ENCODE results near the gene UPB1.

Gene UPB1

DNA sequence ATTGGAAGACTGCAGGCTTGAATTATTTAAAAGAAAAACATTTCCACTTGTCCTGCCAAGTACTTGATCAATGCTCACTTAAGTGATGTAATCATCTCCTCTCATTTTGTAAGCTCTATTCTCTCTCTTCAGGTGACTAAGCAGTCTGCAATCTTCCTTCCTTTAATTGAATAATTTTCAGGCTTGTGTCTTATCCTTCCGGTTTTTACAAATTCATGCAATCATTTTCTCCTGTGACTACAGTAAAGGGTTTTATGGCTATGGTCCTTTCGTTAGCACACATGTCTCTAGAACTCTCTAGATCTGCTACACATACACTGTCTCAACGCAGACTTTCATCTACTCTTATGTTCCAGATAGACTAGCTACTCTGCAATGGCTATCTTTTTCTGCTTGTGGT lies 12.6 kb upstream of the UPB1 start:
- TF ChIP-seq, protein P1, sequence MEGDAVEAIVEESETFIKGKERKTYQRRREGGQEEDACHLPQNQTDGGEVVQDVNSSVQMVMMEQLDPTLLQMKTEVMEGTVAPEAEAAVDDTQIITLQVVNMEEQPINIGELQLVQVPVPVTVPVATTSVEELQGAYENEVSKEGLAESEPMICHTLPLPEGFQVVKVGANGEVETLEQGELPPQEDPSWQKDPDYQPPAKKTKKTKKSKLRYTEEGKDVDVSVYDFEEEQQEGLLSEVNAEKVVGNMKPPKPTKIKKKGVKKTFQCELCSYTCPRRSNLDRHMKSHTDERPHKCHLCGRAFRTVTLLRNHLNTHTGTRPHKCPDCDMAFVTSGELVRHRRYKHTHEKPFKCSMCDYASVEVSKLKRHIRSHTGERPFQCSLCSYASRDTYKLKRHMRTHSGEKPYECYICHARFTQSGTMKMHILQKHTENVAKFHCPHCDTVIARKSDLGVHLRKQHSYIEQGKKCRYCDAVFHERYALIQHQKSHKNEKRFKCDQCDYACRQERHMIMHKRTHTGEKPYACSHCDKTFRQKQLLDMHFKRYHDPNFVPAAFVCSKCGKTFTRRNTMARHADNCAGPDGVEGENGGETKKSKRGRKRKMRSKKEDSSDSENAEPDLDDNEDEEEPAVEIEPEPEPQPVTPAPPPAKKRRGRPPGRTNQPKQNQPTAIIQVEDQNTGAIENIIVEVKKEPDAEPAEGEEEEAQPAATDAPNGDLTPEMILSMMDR (IDR thresholded peaks at IDR 0.05; ENCODE audit: unreplicated experiment in 3 of 3) = no peak
- Mint-ChIP-seq H3K36me3 (ENCODE audit: low read depth) (no peaks in the 10 kb centered on the region), H3K27me3 (ENCODE audit: low read depth) (no peaks in the 10 kb centered on the region), H3K9me3 (no peaks in the 10 kb centered on the region), H3K4me1 (peaks cover 28% of the 10 kb centered on the region), H3K27ac (peak overlapping the region; percentile 11 to 35 (median 16)), H3K4me3 (no peak overlapping the region)

GRCh38 chr22:24482998-24483397 lies 12.1 kb upstream of the UPB1 start:
- peaks cover 28% of the 10 kb centered on the region for H3K4me1 Mint-ChIP-seq
- TF ChIP-seq, protein P1 (IDR thresholded peaks at IDR 0.05; ENCODE audit: unreplicated experiment in 3 of 3) = no peak
- H3K4me3 Mint-ChIP-seq = no peak overlapping the region
- no peaks in the 10 kb centered on the region for H3K36me3 Mint-ChIP-seq (ENCODE audit: low read depth)
- H3K9me3 Mint-ChIP-seq = no peaks in the 10 kb centered on the region
- no peaks in the 10 kb centered on the region for H3K27me3 Mint-ChIP-seq (ENCODE audit: low read depth)
- peak overlapping the region; percentile 11 to 35 (median 16) for H3K27ac Mint-ChIP-seq

GRCh38 chr22:24483976-24484545 lies 11.1 kb upstream of the UPB1 start:
- H3K4me1 Mint-ChIP-seq = peaks cover 28% of the 10 kb centered on the region
- no peaks in the 10 kb centered on the region for H3K36me3 Mint-ChIP-seq (ENCODE audit: low read depth)
- TF ChIP-seq, protein P1 (IDR thresholded peaks at IDR 0.05; ENCODE audit: unreplicated experiment in 3 of 3) = no peak
- no peak overlapping the region for H3K4me3 Mint-ChIP-seq
- no peaks in the 10 kb centered on the region for H3K9me3 Mint-ChIP-seq
- peak overlapping the region in 1 of 3 experiments; percentile 12 for H3K27ac Mint-ChIP-seq
- no peaks in the 10 kb centered on the region for H3K27me3 Mint-ChIP-seq (ENCODE audit: low read depth)

GRCh38 chr22:24485170-24485569 lies 10.0 kb upstream of the UPB1 start:
- H3K4me1 Mint-ChIP-seq = peaks cover 28% of the 10 kb centered on the region
- H3K27me3 Mint-ChIP-seq (ENCODE audit: low read depth) = no peaks in the 10 kb centered on the region
- no peaks in the 10 kb centered on the region for H3K36me3 Mint-ChIP-seq (ENCODE audit: low read depth)
- H3K9me3 Mint-ChIP-seq = no peaks in the 10 kb centered on the region
- H3K4me3 Mint-ChIP-seq = no peak overlapping the region
- no peak overlapping the region for H3K27ac Mint-ChIP-seq
- TF ChIP-seq, protein P1 (IDR thresholded peaks at IDR 0.05; ENCODE audit: unreplicated experiment in 3 of 3) = no peak

DNA sequence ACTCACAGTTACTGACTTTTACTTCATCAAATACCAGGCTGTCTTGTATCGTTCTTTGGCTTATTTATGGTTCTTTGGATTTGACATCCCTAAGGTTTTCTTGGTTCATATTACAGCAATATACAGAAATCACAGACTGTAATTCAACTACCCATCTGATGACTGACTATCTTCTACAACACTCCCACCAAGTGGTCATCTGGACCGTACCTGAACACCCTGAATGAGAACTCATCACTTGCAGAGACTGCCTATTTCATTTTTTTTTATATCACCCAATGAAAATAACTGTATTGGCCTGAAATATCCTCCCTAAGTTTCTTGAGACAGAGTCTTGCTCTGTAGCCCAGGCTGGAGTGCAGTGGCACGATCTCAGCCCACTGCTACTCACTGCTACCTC lies 9.5 kb upstream of the UPB1 start:
- TF ChIP-seq, protein P1 (IDR thresholded peaks at IDR 0.05; ENCODE audit: unreplicated experiment in 3 of 3) = peak; percentile 28 to 34 (median 28)
- Mint-ChIP-seq H3K4me3 (no peak overlapping the region), H3K9me3 (no peaks in the 10 kb centered on the region), H3K4me1 (peaks cover 27% of the 10 kb centered on the region), H3K36me3 (ENCODE audit: low read depth) (no peaks in the 10 kb centered on the region), H3K27ac (no peak overlapping the region), H3K27me3 (ENCODE audit: low read depth) (no peaks in the 10 kb centered on the region)

- Mint-ChIP-seq H3K4me1 (peaks cover 23% of the 10 kb centered on the region), H3K27me3 (ENCODE audit: low read depth) (peaks cover 4% of the 10 kb centered on the region), H3K9me3 (no peaks in the 10 kb centered on the region), H3K4me3 (no peak overlapping the region), H3K27ac (no peak overlapping the region), H3K36me3 (ENCODE audit: low read depth) (no peaks in the 10 kb centered on the region)
- TF ChIP-seq, protein P1 (IDR thresholded peaks at IDR 0.05; ENCODE audit: unreplicated experiment in 3 of 3) = no peak
Measured at GRCh38 chr22:24486501-24486921, 8.6 kb upstream of the UPB1 start.
